ENCODE data around the gene ELL2. TPM values are rescaled to one million over a fixed set of nuclear protein-coding genes. Genes with fewer than 3 reads are reported as not detected.

Gene ELL2
- total and polyA plus RNA-seq, 12 donors = 10.5 to 68.2 (median 27.2) TPM

DNA sequence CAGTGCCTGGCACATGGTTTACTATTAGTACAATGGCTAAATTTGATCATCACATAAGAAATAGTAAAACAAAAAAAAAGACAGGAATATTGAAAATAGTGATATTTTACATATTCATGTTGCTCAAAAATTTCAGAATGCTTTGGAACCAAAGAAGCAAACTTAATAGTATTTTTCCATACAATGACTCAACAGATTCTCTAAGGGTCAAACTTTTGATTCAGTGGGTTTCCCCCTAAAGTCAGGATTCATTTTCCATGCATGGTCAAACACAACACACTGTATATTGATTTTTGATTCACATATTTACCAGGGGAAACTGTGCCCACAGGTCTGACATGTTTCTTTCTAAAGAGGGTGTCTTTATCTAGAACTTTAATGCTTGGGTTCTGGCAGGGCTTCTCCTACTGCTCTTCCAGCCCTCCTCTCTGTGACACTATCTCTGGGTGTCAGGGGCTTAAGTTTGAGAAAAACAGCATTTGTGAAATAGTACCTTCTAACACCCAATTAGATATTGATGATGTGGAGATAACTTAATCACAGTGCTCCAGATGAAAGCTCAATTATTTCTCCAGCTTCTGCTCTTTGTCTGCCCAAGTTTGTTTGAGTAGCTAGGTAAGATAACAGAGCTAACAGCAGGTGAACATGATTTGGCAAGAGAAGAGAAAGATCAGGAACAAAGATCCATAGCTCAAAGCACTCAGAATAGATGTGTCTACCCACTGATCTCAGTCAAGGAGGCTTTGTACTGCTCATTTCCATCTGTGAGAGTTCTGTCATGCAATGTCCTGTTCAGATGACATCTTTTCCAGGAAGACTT is 35.5 kb upstream of the ELL2 start:
- intact Hi-C loops (cut with DNase I) = no loop called here
- no peaks in the 10 kb centered on the region for H3K4me1 ChIP-seq
- no peak overlapping the region for H3K27ac ChIP-seq
- no peaks in the 10 kb centered on the region for H3K27me3 ChIP-seq
- no peak for DNase-seq
- H3K4me3 ChIP-seq = no peak overlapping the region
- H3K36me3 ChIP-seq = no peaks in the 10 kb centered on the region
- TF ChIP-seq, protein P1, sequence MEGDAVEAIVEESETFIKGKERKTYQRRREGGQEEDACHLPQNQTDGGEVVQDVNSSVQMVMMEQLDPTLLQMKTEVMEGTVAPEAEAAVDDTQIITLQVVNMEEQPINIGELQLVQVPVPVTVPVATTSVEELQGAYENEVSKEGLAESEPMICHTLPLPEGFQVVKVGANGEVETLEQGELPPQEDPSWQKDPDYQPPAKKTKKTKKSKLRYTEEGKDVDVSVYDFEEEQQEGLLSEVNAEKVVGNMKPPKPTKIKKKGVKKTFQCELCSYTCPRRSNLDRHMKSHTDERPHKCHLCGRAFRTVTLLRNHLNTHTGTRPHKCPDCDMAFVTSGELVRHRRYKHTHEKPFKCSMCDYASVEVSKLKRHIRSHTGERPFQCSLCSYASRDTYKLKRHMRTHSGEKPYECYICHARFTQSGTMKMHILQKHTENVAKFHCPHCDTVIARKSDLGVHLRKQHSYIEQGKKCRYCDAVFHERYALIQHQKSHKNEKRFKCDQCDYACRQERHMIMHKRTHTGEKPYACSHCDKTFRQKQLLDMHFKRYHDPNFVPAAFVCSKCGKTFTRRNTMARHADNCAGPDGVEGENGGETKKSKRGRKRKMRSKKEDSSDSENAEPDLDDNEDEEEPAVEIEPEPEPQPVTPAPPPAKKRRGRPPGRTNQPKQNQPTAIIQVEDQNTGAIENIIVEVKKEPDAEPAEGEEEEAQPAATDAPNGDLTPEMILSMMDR (IDR thresholded peaks at IDR 0.05) = no peak
- no peak for ATAC-seq
- H3K9me3 ChIP-seq = no peaks in the 10 kb centered on the region

DNA sequence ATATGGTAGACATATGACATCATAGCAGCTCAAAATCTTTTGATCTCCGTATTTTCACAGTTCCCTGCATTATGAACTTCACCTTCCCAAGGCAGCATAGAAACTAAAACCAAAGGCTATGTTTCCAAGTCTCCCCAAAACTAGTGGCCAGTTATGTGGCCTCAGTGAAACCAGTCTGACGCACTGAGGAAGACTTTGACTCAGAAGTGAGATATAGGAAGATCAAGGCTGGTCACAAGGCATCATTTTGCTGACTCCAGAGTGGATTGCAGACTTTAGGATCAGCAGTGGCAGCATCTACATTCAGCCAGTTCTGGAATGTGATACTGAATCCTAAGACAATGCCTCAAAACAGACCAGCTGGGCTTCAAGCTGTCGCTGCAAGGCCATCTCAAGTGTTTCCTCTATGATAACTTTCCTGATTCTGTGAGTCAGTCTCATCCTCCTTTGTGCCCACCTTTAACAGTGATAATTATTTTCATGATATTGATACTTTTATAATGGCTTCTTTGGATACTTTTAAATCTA is 34.4 kb upstream of the ELL2 start:
- H3K9me3 ChIP-seq = no peaks in the 10 kb centered on the region
- 82 to 88% methylated on average over 3 of the region's 3 CpGs for WGBS, 2 donors

DNA sequence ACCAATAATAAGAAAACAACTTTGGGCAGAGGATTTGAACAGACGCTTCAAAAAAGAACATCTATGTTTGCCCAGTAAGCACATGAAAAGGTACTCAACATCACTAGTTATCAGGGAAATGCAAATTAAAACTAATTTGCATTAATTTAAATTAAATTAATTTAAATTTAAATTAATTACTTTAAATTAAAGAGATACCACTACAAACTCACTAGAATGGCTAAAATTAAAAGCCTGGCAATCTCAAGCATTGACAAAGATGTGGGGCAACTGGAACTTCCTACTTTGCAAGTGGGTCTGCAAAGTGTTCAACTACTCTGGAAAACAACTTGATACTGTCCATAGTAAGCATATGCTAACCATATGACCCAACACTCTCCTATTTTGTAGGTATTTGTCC is 32.1 kb upstream of the ELL2 start:
- DNase-seq (no peak), ATAC-seq (no peak)
- peaks cover 0 to 13% (median 7%) of the 10 kb centered on the region in 9 donors for H3K4me1 ChIP-seq
- 95 to 100% methylated on average over 1 of the region's 1 CpG for WGBS, 2 donors
- TF ChIP-seq, protein P1 (IDR thresholded peaks at IDR 0.05) = no peak
- H3K27me3 ChIP-seq = no peaks in the 10 kb centered on the region
- intact Hi-C loops (cut with DNase I) = no loop called here
- no peak overlapping the region for H3K27ac ChIP-seq
- H3K4me3 ChIP-seq = no peak overlapping the region
- H3K9me3 ChIP-seq = no peaks in the 10 kb centered on the region
- H3K36me3 ChIP-seq = no peaks in the 10 kb centered on the region

More for the DNA sequence above, 34.4 kb upstream of the ELL2 start:
- H3K36me3 ChIP-seq = no peaks in the 10 kb centered on the region
- no peak overlapping the region for H3K27ac ChIP-seq
- ATAC-seq = no peak
- TF ChIP-seq, protein P1 (IDR thresholded peaks at IDR 0.05) = no peak
- no peak overlapping the region for H3K4me3 ChIP-seq
- intact Hi-C loops (cut with DNase I) = no loop called here
- no peaks in the 10 kb centered on the region for H3K4me1 ChIP-seq
- H3K27me3 ChIP-seq = no peaks in the 10 kb centered on the region
- DNase-seq = no peak

DNA sequence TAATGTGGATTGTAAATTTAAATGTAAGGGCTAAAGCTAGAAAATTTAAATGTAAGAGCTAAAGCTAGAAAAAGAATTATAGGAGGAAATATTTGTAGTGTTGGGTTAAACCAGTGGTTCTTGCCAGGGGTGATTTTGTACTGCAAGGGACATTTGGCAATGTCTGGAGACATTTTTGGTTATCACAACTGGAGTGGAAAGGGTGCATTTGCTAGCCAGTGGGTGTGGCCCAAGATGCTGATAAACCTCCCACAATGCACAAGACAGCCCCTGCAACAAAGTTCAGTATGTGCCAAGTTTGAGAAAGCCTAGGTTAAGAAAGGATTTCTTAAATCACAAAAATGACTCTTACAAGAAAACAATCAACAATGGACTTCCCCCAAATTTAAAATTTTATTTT is 31.6 kb upstream of the ELL2 start:
- Histone ChIP-seq H3K4me1 (peaks cover 0 to 16% (median 8%) of the 10 kb centered on the region in 9 donors), H3K9me3 (no peaks in the 10 kb centered on the region), H3K4me3 (no peak overlapping the region), H3K27ac (no peak overlapping the region), H3K27me3 (no peaks in the 10 kb centered on the region), H3K36me3 (no peaks in the 10 kb centered on the region)
- DNase-seq (no peak), ATAC-seq (no peak)
- TF ChIP-seq, protein P1 (IDR thresholded peaks at IDR 0.05) = no peak
- intact Hi-C loops (cut with DNase I) = no loop called here

Data from heart right ventricle (tissue), 16 donors.